ENCODE measurements around the gene ABCA13.

Gene ABCA13

GRCh38 chr7:48563334-48563733 is 392.1 kb downstream of the ABCA13 start:
- Histone ChIP-seq H3K79me1 (replicated peaks; ENCODE audit: low read length, poor library complexity, severe bottlenecking) (no peaks in the 10 kb centered on the region), H3K27ac (ENCODE audit: low read length, poor library complexity, severe bottlenecking) (no peak overlapping the region), H2BK5ac (ENCODE audit: low read depth, low read length, poor library complexity, severe bottlenecking) (no peak overlapping the region), H4K91ac (ENCODE audit: low read length) (no peak overlapping the region), H3K4me2 (ENCODE audit: low read length, poor library complexity, severe bottlenecking) (no peak overlapping the region), H3K36me3 (ENCODE audit: control insufficient read depth in 1 of 2, insufficient read depth in 2 of 2, low read depth in 1 of 2, low read length in 2 of 2) (no peaks in the 10 kb centered on the region), H2AK5ac (ENCODE audit: low read length, severe bottlenecking) (no peak overlapping the region), H3K23ac (ENCODE audit: low read length in 2 of 2) (no peak overlapping the region), H3K4me3 (ENCODE audit: insufficient read depth in 1 of 2, low read depth in 1 of 2, low read length in 2 of 2) (no peak overlapping the region), H3K18ac (ENCODE audit: low read depth in 1 of 2, low read length in 2 of 2) (no peak overlapping the region), H2BK120ac (ENCODE audit: low read depth, low read length) (no peak overlapping the region), H3K4ac (ENCODE audit: low read depth in 1 of 2, low read length in 2 of 2) (no peak overlapping the region), H4K8ac (ENCODE audit: low read length) (no peak overlapping the region), H3K27me3 (ENCODE audit: control insufficient read depth in 1 of 2, insufficient read depth in 1 of 2, low read length in 2 of 2) (no peaks in the 10 kb centered on the region), H3K14ac (ENCODE audit: low read length in 2 of 2) (no peak overlapping the region), H3K9me3 (ENCODE audit: control insufficient read depth, low read length) (peaks cover 15% of the 10 kb centered on the region), H3K4me1 (ENCODE audit: control insufficient read depth, insufficient read depth, low read depth, low read length) (no peaks in the 10 kb centered on the region), H3K9ac (ENCODE audit: low read length) (no peak overlapping the region), H2BK15ac (ENCODE audit: low read depth, poor library complexity, severe bottlenecking) (no peak overlapping the region), H2AFZ (ENCODE audit: low read depth, low read length) (no peak overlapping the region), H2BK12ac (ENCODE audit: low read length in 2 of 2) (no peak overlapping the region)
- 78% methylated on average over 1 of the region's 1 CpG for WGBS
- DNase-seq: no peak

- H3K79me1 ChIP-seq (replicated peaks; ENCODE audit: low read length, poor library complexity, severe bottlenecking): no peaks in the 10 kb centered on the region
- no peaks in the 10 kb centered on the region for H3K36me3 ChIP-seq (ENCODE audit: control insufficient read depth in 1 of 2, insufficient read depth in 2 of 2, low read depth in 1 of 2, low read length in 2 of 2)
- H3K27me3 ChIP-seq (ENCODE audit: control insufficient read depth in 1 of 2, insufficient read depth in 1 of 2, low read length in 2 of 2): no peaks in the 10 kb centered on the region
- H2BK5ac ChIP-seq (ENCODE audit: low read depth, low read length, poor library complexity, severe bottlenecking): no peak overlapping the region
- H3K4me1 ChIP-seq (ENCODE audit: control insufficient read depth, insufficient read depth, low read depth, low read length): no peaks in the 10 kb centered on the region
- H3K4ac ChIP-seq (ENCODE audit: low read depth in 1 of 2, low read length in 2 of 2): no peak overlapping the region
- H3K14ac ChIP-seq (ENCODE audit: low read length in 2 of 2): no peak overlapping the region
- no peak overlapping the region for H2BK120ac ChIP-seq (ENCODE audit: low read depth, low read length)
- H3K4me3 ChIP-seq (ENCODE audit: insufficient read depth in 1 of 2, low read depth in 1 of 2, low read length in 2 of 2): no peak overlapping the region
- H4K8ac ChIP-seq (ENCODE audit: low read length): no peak overlapping the region
- no peak for DNase-seq
- H2AK5ac ChIP-seq (ENCODE audit: low read length, severe bottlenecking): no peak overlapping the region
- no peak overlapping the region for H3K18ac ChIP-seq (ENCODE audit: low read depth in 1 of 2, low read length in 2 of 2)
- H2AFZ ChIP-seq (ENCODE audit: low read depth, low read length): no peak overlapping the region
- no peak overlapping the region for H3K23ac ChIP-seq (ENCODE audit: low read length in 2 of 2)
- peaks cover 12% of the 10 kb centered on the region for H3K9me3 ChIP-seq (ENCODE audit: control insufficient read depth, low read length)
- no peak overlapping the region for H2BK12ac ChIP-seq (ENCODE audit: low read length in 2 of 2)
- H4K91ac ChIP-seq (ENCODE audit: low read length): no peak overlapping the region
- H3K27ac ChIP-seq (ENCODE audit: low read length, poor library complexity, severe bottlenecking): no peak overlapping the region
- H3K4me2 ChIP-seq (ENCODE audit: low read length, poor library complexity, severe bottlenecking): no peak overlapping the region
- no peak overlapping the region for H2BK15ac ChIP-seq (ENCODE audit: low read depth, poor library complexity, severe bottlenecking)
- no peak overlapping the region for H3K9ac ChIP-seq (ENCODE audit: low read length)
- 100% methylated on average over 2 of the region's 2 CpGs for WGBS
Observed at GRCh38 chr7:48575516-48575915, 404.3 kb downstream of the ABCA13 start.

GRCh38 chr7:48587475-48587874 is 416.2 kb downstream of the ABCA13 start:
- Histone ChIP-seq H3K4ac (ENCODE audit: low read depth in 1 of 2, low read length in 2 of 2) (no peak overlapping the region), H3K79me1 (replicated peaks; ENCODE audit: low read length, poor library complexity, severe bottlenecking) (no peaks in the 10 kb centered on the region), H3K4me1 (ENCODE audit: control insufficient read depth, insufficient read depth, low read depth, low read length) (no peaks in the 10 kb centered on the region), H3K14ac (ENCODE audit: low read length in 2 of 2) (no peak overlapping the region), H4K91ac (ENCODE audit: low read length) (no peak overlapping the region), H2AK5ac (ENCODE audit: low read length, severe bottlenecking) (no peak overlapping the region), H3K27me3 (ENCODE audit: control insufficient read depth in 1 of 2, insufficient read depth in 1 of 2, low read length in 2 of 2) (no peaks in the 10 kb centered on the region), H3K4me2 (ENCODE audit: low read length, poor library complexity, severe bottlenecking) (no peak overlapping the region), H2BK15ac (ENCODE audit: low read depth, poor library complexity, severe bottlenecking) (no peak overlapping the region), H3K27ac (ENCODE audit: low read length, poor library complexity, severe bottlenecking) (no peak overlapping the region), H4K8ac (ENCODE audit: low read length) (no peak overlapping the region), H2BK5ac (ENCODE audit: low read depth, low read length, poor library complexity, severe bottlenecking) (no peak overlapping the region), H3K23ac (ENCODE audit: low read length in 2 of 2) (no peak overlapping the region), H2AFZ (ENCODE audit: low read depth, low read length) (no peak overlapping the region), H2BK120ac (ENCODE audit: low read depth, low read length) (no peak overlapping the region), H2BK12ac (ENCODE audit: low read length in 2 of 2) (no peak overlapping the region), H3K18ac (ENCODE audit: low read depth in 1 of 2, low read length in 2 of 2) (no peak overlapping the region), H3K36me3 (ENCODE audit: control insufficient read depth in 1 of 2, insufficient read depth in 2 of 2, low read depth in 1 of 2, low read length in 2 of 2) (no peaks in the 10 kb centered on the region), H3K4me3 (ENCODE audit: insufficient read depth in 1 of 2, low read depth in 1 of 2, low read length in 2 of 2) (no peak overlapping the region), H3K9me3 (ENCODE audit: control insufficient read depth, low read length) (no peaks in the 10 kb centered on the region), H3K9ac (ENCODE audit: low read length) (no peak overlapping the region)
- DNase-seq: no peak

GRCh38 chr7:48594349-48594748 is 423.1 kb downstream of the ABCA13 start:
- peaks cover 3% of the 10 kb centered on the region for H3K9me3 ChIP-seq (ENCODE audit: control insufficient read depth, low read length)
- H2BK15ac ChIP-seq (ENCODE audit: low read depth, poor library complexity, severe bottlenecking): no peak overlapping the region
- WGBS: 74% methylated on average over 1 of the region's 2 CpGs
- no peak for DNase-seq
- no peak overlapping the region for H3K27ac ChIP-seq (ENCODE audit: low read length, poor library complexity, severe bottlenecking)
- no peak overlapping the region for H2BK12ac ChIP-seq (ENCODE audit: low read length in 2 of 2)
- no peak overlapping the region for H3K23ac ChIP-seq (ENCODE audit: low read length in 2 of 2)
- H2BK120ac ChIP-seq (ENCODE audit: low read depth, low read length): no peak overlapping the region
- H3K4me1 ChIP-seq (ENCODE audit: control insufficient read depth, insufficient read depth, low read depth, low read length): no peaks in the 10 kb centered on the region
- no peak overlapping the region for H3K4me3 ChIP-seq (ENCODE audit: insufficient read depth in 1 of 2, low read depth in 1 of 2, low read length in 2 of 2)
- H3K27me3 ChIP-seq (ENCODE audit: control insufficient read depth in 1 of 2, insufficient read depth in 1 of 2, low read length in 2 of 2): no peaks in the 10 kb centered on the region
- no peak overlapping the region for H3K4ac ChIP-seq (ENCODE audit: low read depth in 1 of 2, low read length in 2 of 2)
- no peak overlapping the region for H4K91ac ChIP-seq (ENCODE audit: low read length)
- H4K8ac ChIP-seq (ENCODE audit: low read length): no peak overlapping the region
- H3K18ac ChIP-seq (ENCODE audit: low read depth in 1 of 2, low read length in 2 of 2): no peak overlapping the region
- no peak overlapping the region for H2AK5ac ChIP-seq (ENCODE audit: low read length, severe bottlenecking)
- no peaks in the 10 kb centered on the region for H3K79me1 ChIP-seq (replicated peaks; ENCODE audit: low read length, poor library complexity, severe bottlenecking)
- H3K14ac ChIP-seq (ENCODE audit: low read length in 2 of 2): no peak overlapping the region
- no peak overlapping the region for H3K9ac ChIP-seq (ENCODE audit: low read length)
- no peak overlapping the region for H2BK5ac ChIP-seq (ENCODE audit: low read depth, low read length, poor library complexity, severe bottlenecking)
- no peak overlapping the region for H2AFZ ChIP-seq (ENCODE audit: low read depth, low read length)
- H3K36me3 ChIP-seq (ENCODE audit: control insufficient read depth in 1 of 2, insufficient read depth in 2 of 2, low read depth in 1 of 2, low read length in 2 of 2): no peaks in the 10 kb centered on the region
- H3K4me2 ChIP-seq (ENCODE audit: low read length, poor library complexity, severe bottlenecking): no peak overlapping the region
